Tibial nerve (tissue), 4 donors: ENCODE results near the gene GSTP1. TPM values are rescaled to one million over a fixed set of nuclear protein-coding genes. Genes with fewer than 3 reads are reported as not detected.

Source experiments
- DNase-seq, 2 donors: peaks; one replicate each; pipeline ENCODE4 v3.0.0-alpha.2; 2019; ENCODE audit warnings: low spot score in 2 of 2
- H3K27ac ChIP-seq, 4 donors: fragments of 200-600 bp; sonication (generic) in 3 of 4; one replicate each; pipeline ENCODE4 v1.5.1; 2017 to 2019; ENCODE audit warnings: mild to moderate bottlenecking in 1 of 4
- H3K27me3 ChIP-seq, 2 donors: fragments of 200-600 bp; sonication (generic) in 1 of 2; one replicate each; pipeline versions ENCODE4 v1.5.1 to v1.6.0; 2017 to 2019
- H3K36me3 ChIP-seq, 3 donors: fragments of 200-600 bp; sonication (generic); one replicate each; pipeline ENCODE4 v1.5.1; 2018 to 2019
- H3K4me1 ChIP-seq, 4 donors: fragments of 200-600 bp; sonication (generic) in 3 of 4; one replicate each; pipeline ENCODE4 v1.5.1; 2017 to 2019
- H3K4me3 ChIP-seq, 4 donors: fragments of 200-600 bp; sonication (generic) in 3 of 4; one replicate each; pipeline ENCODE4 v1.5.1; 2017 to 2019; ENCODE audit warnings: mild to moderate bottlenecking in 1 of 4, moderate library complexity in 1 of 4
- H3K9me3 ChIP-seq, 4 donors: fragments of 200-600 bp; sonication (generic) in 3 of 4; one replicate each; pipeline ENCODE4 v1.5.1; 2017 to 2019
- EP300 ChIP-seq, 2 donors: sonication (generic); formaldehyde crosslinking; IDR thresholded peaks; one replicate each; pipeline ENCODE4 v1.6.1; 2017; ENCODE audit warnings: antibody characterized with exemption in 2 of 2, mild to moderate bottlenecking in 1 of 2
- POLR2A ChIP-seq, 2 donors: fragments of 450-650 bp; IDR thresholded peaks; one replicate each; pipeline ENCODE4 v1.6.1; 2017; ENCODE audit warnings: antibody characterized with exemption in 2 of 2, mild to moderate bottlenecking in 2 of 2, moderate library complexity in 2 of 2
- WGBS, 2 donors: methylation state at CpG; one replicate each; pipeline ENCODE4 v1.1.5; 2018; 5-methylcytosine and 5-hydroxymethylcytosine counted together
- total RNA-seq, 4 donors: library from RNA; depleted of rRNA; stranded (reverse); fragments of >200 nt; gene quantifications; one replicate each; pipeline ENCODE4 v1.1.0, GENCODE V29; 2016
- TF ChIP-seq, protein P1 (sequence below), 5 experiments: fragments of 200-600 bp in 3 of 5; fragments of 450-650 bp in 2 of 5; sonication (generic) in 3 of 5; IDR thresholded peaks; one replicate each; pipeline ENCODE4 v1.5.1; 2016 to 2019; ENCODE audit warnings: antibody characterized with exemption in 5 of 5, mild to moderate bottlenecking in 3 of 5, moderate library complexity in 2 of 5

Gene GSTP1
- total RNA-seq, 4 donors from 2014 or later = 631 to 1,055 (median 774) TPM

DNA sequence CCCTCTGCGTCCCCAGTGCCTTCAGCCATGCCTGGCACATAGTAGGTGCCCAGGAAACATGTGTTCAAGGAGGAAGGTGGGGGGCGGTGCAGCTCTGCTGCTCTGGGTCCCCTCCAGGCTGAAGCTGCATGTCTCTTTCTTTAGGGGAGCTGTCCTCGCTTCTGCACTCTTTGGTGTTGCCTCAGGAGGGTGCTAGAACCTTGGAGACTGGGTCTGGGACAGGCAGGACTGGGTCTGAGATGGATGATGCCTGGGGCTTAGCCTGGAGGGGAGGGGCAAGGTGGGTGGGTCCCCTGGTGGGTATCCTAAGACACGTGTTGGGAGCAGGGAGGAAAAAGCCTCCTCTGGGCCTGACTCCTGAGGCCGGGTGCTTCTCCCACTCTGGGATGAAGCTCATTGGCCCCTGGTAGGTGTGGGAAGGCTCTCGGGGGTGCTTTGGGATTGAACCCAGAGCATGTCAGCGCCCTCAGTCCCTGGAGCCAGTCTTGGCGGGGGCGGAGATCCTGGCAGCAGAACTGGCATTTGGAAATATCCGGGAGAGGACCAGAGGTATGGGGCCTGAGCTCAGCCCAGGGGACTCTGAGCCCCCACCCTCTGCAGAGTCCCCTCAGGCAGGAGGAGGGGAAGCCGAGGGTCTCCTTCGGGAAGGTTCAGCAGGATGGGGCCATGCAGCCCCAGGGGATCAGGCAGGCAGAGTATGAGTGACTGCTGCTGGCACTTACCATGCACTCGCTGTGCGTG is 6.7 kb upstream of the GSTP1 start:
- no peak for DNase-seq
- Histone ChIP-seq H3K4me3 (no peak overlapping the region), H3K36me3 (no peaks in the 10 kb centered on the region), H3K9me3 (no peaks in the 10 kb centered on the region), H3K27me3 (peaks cover 0 to 5% of the 10 kb centered on the region in 2 donors), H3K27ac (no peak overlapping the region), H3K4me1 (peaks cover 0 to 4% (median 0%) of the 10 kb centered on the region in 4 donors)
- 54 to 65% methylated on average over 14 of the region's 14 CpGs for WGBS, 2 donors
- TF ChIP-seq, protein P1, sequence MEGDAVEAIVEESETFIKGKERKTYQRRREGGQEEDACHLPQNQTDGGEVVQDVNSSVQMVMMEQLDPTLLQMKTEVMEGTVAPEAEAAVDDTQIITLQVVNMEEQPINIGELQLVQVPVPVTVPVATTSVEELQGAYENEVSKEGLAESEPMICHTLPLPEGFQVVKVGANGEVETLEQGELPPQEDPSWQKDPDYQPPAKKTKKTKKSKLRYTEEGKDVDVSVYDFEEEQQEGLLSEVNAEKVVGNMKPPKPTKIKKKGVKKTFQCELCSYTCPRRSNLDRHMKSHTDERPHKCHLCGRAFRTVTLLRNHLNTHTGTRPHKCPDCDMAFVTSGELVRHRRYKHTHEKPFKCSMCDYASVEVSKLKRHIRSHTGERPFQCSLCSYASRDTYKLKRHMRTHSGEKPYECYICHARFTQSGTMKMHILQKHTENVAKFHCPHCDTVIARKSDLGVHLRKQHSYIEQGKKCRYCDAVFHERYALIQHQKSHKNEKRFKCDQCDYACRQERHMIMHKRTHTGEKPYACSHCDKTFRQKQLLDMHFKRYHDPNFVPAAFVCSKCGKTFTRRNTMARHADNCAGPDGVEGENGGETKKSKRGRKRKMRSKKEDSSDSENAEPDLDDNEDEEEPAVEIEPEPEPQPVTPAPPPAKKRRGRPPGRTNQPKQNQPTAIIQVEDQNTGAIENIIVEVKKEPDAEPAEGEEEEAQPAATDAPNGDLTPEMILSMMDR (IDR thresholded peaks at IDR 0.05) = no peak
- no peak for TF ChIP-seq EP300 (IDR thresholded peaks at IDR 0.05)
- no peak for TF ChIP-seq POLR2A (IDR thresholded peaks at IDR 0.05)

DNA sequence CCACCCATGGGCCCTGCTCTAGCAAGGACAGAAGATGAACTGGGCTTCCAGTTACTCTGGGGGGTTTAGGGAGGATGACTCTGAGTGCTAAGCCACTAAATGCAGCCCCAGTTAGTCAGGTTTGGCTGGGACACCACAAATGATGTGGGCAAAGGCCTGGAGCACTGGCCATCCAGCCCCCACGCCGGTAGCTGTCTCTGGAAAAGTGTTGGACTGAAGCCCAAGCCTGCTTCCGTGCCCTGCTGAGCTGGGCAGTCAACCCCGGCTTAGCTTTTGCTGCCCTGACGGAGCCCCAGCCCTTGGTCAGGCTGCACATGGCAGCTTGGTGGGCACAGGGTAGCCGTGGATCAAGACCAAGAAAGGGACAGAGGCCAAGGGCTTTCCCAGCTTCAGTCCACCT is 5.7 kb upstream of the GSTP1 start:
- Histone ChIP-seq H3K4me3 (no peak overlapping the region), H3K27me3 (peaks cover 0 to 5% of the 10 kb centered on the region in 2 donors), H3K4me1 (peaks cover 0 to 10% (median 5%) of the 10 kb centered on the region in 4 donors), H3K36me3 (no peaks in the 10 kb centered on the region), H3K9me3 (no peaks in the 10 kb centered on the region), H3K27ac (no peak overlapping the region)
- TF ChIP-seq, protein P1 (IDR thresholded peaks at IDR 0.05) = no peak
- TF ChIP-seq POLR2A (IDR thresholded peaks at IDR 0.05) (no peak), EP300 (IDR thresholded peaks at IDR 0.05) (no peak)
- WGBS, 2 donors = 50 to 86% methylated on average over 2 to 6 of the region's 6 CpGs
- DNase-seq = no peak

DNA sequence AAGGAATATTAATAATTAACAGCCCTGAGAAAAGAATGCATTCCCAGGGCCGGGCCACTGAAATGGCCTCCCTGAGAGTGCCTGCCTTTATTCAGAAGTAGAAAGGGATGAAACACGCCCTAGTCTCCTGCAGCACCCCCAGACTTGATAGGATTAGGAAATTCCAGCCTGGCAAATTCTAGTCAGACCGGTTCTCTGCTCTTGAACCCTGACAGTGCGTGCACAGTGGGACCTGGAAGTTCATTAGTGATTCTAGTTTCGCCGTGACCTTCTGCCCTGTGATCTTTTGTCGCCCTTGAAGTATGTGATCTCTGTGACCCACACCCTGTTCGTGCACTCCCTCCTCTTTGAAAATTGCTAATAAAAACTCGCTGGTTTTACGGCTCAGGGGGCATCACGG is 2.1 kb upstream of the GSTP1 start:
- Histone ChIP-seq H3K9me3 (no peaks in the 10 kb centered on the region), H3K36me3 (peaks cover 0 to 17% (median 6%) of the 10 kb centered on the region in 3 donors), H3K4me3 (no peak overlapping the region), H3K27me3 (peaks cover 0 to 5% of the 10 kb centered on the region in 2 donors), H3K27ac (no peak overlapping the region), H3K4me1 (peaks cover 0 to 23% (median 15%) of the 10 kb centered on the region in 4 donors)
- no peak for TF ChIP-seq POLR2A (IDR thresholded peaks at IDR 0.05)
- TF ChIP-seq, protein P1 (IDR thresholded peaks at IDR 0.05) = no peak
- TF ChIP-seq EP300 (IDR thresholded peaks at IDR 0.05) = no peak
- DNase-seq = no peak
- WGBS, 2 donors = 44 to 46% methylated on average over 11 of the region's 11 CpGs

DNA sequence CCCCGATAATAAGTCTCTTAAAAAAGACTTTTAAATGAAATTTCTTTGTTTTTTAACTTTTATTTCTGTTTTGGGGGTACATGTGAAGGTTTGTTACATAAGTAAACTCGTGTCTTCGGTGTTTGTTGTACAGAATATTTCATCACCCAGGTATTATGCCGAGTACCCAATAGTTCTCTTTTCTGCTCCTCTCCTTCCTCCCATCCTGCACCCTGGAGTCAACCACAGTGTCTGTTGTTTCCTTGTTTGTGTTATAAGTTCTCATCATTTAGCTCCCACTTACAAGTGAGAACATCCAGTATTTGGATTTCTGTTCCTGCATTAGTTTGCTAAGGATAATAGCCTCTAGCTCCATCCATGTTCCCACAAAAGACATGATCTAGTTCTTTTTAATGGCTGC is 1.6 kb upstream of the GSTP1 start:
- no peak for DNase-seq
- H3K27ac ChIP-seq = no peak overlapping the region
- H3K4me1 ChIP-seq = peaks cover 0 to 23% (median 15%) of the 10 kb centered on the region in 4 donors
- no peak for TF ChIP-seq EP300 (IDR thresholded peaks at IDR 0.05)
- no peak for TF ChIP-seq POLR2A (IDR thresholded peaks at IDR 0.05)
- TF ChIP-seq, protein P1 (IDR thresholded peaks at IDR 0.05) = no peak
- 71 to 74% methylated on average over 4 of the region's 4 CpGs for WGBS, 2 donors
- H3K36me3 ChIP-seq = peaks cover 0 to 23% (median 6%) of the 10 kb centered on the region in 3 donors
- no peaks in the 10 kb centered on the region for H3K9me3 ChIP-seq
- peaks cover 0 to 5% of the 10 kb centered on the region in 2 donors for H3K27me3 ChIP-seq
- no peak overlapping the region for H3K4me3 ChIP-seq

DNA sequence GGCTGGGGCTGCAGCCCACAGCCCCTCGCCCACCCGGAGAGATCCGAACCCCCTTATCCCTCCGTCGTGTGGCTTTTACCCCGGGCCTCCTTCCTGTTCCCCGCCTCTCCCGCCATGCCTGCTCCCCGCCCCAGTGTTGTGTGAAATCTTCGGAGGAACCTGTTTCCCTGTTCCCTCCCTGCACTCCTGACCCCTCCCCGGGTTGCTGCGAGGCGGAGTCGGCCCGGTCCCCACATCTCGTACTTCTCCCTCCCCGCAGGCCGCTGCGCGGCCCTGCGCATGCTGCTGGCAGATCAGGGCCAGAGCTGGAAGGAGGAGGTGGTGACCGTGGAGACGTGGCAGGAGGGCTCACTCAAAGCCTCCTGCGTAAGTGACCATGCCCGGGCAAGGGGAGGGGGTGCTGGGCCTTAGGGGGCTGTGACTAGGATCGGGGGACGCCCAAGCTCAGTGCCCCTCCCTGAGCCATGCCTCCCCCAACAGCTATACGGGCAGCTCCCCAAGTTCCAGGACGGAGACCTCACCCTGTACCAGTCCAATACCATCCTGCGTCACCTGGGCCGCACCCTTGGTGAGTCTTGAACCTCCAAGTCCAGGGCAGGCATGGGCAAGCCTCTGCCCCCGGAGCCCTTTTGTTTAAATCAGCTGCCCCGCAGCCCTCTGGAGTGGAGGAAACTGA is 731 bp downstream of the GSTP1 start:
- TF ChIP-seq, protein P1 (IDR thresholded peaks at IDR 0.05) = no peak
- no peak for TF ChIP-seq POLR2A (IDR thresholded peaks at IDR 0.05)
- no peak for TF ChIP-seq EP300 (IDR thresholded peaks at IDR 0.05)
- 9 to 15% methylated on average over 28 to 32 of the region's 33 CpGs for WGBS, 2 donors
- H3K27me3 ChIP-seq = no peaks in the 10 kb centered on the region
- H3K9me3 ChIP-seq = no peaks in the 10 kb centered on the region
- H3K4me3 ChIP-seq = peak overlapping the region; percentile 59 to 91 (median 77)
- peaks cover 0 to 23% (median 15%) of the 10 kb centered on the region in 4 donors for H3K4me1 ChIP-seq
- DNase-seq = peak; percentile 61 to 62
- H3K27ac ChIP-seq = peak overlapping the region; percentile 95 to 97 (median 96)
- H3K36me3 ChIP-seq = peaks cover 0 to 46% (median 6%) of the 10 kb centered on the region in 3 donors
